NCI-H1105 treated with DMSO at 0.1 percent for 48 hours (cell line): Measurements from ENCODE around the gene DLG2.

Experiments
- DNase-seq: peaks from one replicate; lab custom pipeline; 2025; lab: John Stamatoyannopoulos, UW

The DLG2 gene

DNA sequence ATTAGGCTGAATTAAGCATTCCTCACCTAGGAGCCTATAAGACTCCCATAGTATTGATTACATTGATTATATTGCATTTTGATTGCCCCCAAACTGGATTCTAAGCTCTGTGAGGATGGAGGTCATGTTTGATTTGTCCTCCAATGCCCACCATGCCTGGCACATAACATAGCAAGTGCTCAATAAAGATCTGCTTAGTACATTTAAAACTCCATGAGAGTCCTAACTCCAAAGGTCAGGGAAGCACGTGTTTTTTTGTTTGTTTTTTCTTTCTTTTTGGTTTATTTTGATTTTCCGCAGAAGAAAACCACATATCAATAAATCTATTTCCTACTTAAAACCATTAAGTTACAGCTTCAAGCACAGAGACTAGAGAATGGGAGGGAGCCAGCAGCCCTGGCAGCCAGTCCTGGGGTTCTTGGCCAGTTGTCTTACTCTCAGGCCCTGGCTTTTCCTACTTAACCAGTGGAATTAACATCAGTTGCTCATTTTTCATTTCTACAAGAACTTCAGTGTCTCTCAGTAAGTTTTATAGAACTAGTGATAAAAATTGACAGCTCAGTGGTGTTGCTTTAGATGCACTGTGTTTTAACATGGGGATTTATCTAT is 1911.1 kb downstream of the DLG2 start:
- no peak for DNase-seq

DNA sequence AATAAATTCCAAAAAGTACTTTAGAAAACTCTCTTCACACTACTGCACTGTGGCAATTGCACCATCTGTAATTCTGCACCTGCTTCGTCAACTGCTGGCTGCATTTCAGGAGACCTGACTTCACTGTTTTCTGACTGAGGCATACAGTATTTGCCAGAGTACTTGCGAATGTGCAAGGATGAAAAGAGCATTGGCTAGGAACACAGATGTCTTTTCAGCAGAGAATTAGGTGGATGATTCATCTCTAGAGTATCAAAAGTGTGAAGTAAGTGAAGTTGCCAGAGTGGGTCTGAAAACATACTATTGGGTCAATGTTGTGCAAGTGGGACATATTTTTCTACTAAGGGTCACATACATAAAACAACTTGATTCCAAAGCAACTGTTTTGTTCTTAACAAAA is 1913.4 kb downstream of the DLG2 start:
- no peak for DNase-seq

DNA sequence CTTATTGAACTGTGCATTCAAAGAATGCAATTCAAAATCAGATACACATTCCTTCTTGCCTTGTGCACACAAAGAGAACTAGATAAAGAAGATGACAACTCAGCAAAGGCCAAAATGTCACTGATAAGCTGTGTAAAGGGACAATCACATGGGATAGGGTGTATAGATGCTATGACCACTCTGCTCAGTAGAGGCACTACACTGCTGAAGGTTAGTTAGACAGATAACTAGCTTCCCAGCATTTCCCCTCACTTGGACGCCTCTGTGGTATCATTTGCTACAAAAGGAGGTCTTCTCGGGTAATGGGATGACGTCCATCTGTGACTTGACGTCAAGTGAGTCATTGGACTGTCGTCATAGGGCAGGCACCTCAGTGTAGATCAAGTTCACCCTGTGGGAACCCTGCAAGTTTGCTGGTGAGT is 1916.0 kb downstream of the DLG2 start:
- DNase-seq: no peak

DNA sequence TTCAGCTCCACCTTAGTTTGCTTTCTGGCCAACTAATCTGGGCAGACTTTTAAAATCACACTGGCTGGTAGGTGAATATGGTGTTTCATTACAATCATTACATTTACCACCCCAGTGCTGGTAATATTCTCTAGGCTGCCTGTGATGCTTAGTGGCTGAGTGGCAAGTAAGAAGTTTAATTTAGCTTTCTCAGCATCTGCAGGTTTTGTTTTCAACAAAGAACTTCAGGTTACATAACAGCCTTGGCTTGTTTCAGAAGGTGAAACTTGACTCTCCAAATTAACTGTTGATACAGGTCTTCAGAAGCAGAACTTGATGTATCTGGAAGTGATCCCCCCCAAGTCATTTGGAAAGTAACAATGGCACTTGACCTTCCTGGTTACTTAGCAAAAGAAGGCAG is 1917.7 kb downstream of the DLG2 start:
- no peak for DNase-seq

DNA sequence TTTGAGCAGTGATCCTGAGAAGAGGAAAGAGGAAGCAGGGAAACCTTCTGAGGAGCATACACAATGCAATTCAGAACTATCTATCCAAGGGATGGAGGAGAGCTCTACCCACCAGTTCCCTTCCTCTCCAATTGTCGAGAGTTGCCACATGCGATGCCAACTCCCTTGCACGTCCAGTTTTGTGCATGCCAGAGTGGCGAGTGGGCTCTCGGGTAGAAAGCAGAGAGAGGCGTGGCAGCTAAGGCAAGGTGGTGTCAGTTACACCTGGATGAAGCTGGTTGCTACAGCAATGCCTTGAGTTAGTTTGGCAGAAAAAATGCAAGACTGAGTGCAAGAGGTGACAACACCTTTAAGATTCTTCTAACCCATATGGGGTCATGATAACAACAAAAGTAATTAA is 1920.6 kb downstream of the DLG2 start:
- DNase-seq: no peak

DNA sequence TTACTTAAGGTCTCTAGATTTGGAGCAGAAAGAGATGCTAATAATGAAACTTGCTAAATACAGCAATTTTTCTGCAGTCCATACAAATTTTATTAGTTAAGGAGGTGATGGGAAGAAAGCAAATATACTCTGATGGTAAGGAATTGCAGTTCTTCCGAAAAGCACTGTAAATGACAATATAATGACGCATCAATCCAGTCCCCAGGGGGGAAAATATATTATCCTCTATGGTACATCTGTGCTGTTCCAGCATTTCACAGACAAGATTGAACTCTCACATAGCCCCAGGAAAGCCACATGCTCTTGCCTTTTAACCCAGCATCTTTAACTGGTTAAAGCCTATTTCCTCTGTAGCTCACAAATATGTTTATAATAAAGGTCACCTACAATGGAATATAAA is 1924.3 kb downstream of the DLG2 start:
- no peak for DNase-seq

DNA sequence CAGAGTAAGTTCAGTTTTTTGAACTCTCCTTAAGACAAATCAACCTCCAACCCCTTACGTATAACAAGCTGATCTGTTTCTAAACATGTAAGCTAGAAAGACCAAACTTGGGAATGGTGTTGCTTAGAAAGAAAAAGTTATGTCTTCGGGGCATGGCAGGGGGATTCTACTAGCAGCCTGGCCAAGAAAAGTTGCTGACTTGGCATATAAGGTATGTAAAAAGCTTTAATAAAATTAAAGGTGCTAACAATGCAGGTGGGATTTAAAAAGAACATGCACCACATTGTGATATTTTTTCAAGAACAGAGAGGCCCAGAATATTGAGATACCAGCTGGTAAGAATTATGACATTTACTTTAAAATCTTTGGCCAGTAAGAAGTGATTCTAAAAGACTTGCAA is 1929.6 kb downstream of the DLG2 start:
- DNase-seq: no peak

DNA sequence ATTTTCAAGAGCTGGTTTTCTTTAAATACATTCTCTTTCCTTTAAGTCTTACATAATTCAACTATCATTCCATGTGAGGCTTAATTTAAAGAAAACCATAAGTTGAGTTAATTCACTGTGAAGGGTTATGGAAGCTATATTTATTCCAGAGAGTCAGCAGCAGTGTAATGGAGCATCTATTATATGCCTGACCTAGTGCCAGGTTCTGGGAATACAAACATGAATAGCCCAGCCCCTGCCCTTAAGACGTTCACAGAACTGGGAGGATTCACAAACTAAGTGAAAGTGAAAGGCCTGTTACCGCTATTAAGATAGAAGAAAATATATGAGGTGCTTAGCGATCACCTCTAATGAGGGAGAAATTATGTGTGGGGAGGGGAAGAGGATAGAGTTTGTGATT is 1932.1 kb downstream of the DLG2 start:
- no peak for DNase-seq

DNA sequence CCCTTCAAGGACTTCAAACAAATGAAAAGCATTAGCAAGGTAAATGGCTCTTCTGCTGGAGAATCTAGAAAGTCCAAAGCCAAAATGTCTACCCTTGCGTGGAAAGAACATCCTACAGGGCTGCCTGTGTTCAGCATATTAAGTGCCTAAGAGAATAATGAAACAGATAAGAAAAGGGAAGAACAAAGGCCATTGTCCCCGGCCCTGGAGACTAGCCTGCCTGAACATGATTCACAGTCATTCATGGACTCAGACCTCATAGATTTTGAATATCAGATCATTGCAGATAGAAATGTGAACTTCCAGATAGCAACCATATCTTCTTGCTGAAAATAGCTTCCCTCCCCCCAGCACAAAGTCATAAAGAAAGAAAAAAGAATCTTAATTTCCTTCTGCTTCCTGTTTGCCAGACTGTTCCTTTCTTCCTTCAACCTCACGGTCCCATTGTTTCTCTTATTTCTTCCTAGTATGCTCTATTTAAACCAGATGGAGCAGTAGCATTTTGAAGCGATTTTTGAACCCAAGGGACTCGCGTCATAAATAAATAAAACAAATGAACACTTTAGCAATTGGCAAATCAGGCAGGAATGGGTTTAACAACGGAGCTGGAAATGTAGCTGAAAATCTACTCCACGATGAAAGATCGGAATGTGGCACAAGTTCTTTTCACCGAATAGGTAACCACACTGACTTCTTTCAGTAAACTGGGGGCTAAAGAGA is 1932.8 kb downstream of the DLG2 start:
- DNase-seq: no peak

DNA sequence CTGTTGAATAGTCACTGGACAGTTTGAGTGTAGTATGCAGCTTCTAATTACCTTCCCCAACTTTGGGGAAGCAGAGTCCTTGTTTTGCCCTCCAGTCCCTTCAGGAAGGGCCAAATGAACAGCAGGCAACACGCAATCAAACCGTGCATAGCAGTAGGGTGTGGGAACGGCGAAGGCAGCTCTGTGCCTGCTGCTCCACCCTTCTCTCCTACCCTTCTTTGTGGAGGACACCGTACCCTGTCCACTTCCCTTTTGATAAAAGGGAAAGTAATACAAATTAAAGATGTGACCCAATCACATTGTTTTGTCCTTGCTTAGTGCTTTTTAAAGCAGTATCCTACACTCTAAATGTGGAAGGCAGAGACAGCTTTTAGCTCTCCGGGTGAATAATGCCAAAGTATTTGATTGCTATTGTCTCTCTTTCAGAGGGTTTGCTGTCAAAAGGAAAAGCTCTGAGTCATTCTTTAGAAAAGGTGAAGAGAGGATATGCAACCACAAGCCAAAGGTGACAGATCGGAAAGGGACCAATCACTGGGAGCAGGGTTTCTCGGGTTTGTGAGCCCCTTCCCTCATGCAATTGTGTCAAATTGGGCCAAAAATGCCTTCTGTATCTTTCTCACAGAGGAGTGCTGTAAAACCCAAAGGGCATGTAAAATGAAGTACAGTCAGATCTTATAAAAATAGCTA is 1933.7 kb downstream of the DLG2 start:
- DNase-seq: no peak

DNA sequence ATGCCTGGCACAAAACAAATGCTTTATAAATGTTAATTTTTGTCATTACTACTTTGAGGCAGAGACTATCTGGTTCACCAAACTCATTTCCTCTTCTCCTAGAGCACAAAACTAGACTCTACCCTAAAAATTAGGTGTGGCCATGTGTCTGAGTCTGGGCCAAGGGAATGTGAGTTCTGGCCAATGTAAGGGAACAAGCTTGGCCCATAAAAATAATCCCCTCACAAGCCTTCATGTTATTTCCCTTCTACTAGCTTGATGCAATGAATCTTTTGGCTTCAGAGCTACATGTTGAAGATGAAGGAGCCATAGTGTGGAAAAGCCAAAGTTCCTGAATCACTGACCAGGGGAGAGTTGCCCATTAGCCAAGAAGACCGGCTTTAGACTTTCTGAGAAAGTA is 1934.5 kb downstream of the DLG2 start:
- DNase-seq: no peak

DNA sequence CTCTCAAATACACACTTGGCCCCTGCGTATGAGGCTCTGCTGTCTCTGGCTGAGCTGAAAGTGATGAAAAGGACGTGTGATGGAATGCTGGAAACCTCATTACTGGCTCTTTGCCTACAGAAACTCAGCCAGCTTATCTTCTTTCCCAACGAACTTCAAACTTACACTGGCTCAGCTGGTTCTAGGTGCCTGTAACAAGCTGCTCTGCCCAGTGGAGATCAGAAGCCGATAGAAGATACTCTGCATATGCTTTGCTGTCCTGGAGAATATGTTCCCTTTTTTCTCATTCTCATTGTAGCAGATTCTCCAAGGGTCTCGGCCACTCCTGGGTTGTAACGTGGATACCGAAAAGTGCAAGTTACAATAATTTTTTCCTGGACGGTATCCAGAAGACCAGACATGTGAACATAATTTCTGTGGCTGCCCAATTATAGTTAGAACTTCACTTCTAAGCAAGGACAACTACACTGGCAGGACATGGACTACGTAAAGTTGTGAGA is 1935.6 kb downstream of the DLG2 start:
- no peak for DNase-seq

DNA sequence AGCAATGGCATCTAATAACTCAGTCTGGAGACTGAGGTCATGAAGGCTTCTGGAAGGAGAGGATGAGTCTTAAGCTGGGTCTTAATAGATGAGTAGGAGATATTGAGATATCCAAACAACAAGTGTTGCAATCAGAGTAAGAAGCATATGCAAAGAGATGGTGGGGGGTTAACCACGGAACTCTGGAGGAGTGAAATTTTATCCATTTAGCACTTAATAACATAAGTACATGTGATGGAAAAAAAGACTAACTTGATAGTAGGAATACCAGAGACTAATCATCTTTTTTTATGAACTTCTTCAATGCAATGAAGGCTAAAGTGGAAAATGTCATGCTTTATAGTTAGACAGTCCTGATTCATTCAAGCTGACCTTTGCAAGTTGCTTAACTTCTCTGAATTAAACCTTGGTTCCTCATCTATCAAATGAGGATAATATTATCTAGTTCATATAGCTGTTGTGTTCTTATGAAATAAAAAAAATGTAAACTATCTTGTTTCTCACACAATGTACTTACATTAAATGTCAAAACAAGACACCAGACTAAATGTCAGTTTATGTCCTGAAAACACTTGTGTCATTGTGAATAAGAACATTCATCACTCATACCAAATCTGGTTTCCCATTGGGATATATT is 1937.9 kb downstream of the DLG2 start:
- DNase-seq: no peak

DNA sequence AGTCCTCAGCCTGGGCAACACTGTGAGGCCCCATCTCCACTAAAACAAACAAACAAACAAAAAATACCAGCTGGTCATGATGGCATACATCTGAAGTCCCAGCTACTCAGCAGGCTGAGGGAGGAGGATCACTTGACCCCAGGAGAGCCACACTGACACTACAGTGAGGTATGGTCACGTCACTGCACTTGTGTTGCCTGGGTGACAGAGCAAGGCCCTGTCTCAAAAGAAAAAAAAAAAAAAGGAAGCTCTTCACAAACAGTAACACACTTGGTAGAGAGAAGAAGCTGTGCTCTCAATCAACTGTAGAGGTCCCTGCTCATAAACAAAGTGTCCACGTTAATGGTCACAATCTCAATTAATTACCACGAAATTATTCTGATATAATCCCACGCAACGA is 1939.4 kb downstream of the DLG2 start:
- no peak for DNase-seq

DNA sequence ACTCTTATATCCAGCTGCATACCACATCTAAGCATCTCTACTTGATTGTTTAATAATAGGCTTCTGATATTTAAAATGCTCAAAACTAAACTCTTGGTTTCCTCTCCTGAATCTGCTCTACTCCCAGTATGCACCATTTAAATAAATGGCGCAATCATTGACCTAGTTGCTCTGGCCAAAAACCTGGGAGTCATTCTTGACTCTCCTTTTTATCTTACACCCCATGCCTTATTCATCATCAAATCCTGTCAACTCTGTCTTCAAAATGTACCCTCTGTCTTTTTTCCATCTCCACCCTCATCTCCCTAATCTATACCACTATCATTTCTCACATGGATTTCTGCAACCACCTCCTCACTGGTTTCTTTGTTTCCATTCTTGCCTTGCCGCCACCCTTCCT is 1941.4 kb downstream of the DLG2 start:
- no peak for DNase-seq

DNA sequence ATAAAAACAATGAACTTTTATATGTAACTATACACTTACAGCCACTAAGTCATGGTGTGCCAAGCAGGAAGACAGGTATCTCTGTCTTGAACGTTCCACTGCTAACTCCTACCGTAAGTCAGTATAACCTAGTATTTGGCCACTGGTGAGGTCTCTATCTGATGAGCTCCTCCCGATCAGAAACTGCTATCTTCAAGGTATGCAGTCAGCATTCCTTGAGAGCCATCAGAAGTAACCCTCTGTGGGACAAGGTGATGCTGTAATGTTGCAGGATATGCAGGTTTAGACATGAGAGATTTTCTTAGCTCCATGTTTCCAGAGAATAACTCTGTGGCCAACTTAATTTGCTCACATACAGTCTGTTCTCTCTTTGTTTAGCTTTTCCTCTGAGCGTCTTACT is 1943.1 kb downstream of the DLG2 start:
- no peak for DNase-seq

DNA sequence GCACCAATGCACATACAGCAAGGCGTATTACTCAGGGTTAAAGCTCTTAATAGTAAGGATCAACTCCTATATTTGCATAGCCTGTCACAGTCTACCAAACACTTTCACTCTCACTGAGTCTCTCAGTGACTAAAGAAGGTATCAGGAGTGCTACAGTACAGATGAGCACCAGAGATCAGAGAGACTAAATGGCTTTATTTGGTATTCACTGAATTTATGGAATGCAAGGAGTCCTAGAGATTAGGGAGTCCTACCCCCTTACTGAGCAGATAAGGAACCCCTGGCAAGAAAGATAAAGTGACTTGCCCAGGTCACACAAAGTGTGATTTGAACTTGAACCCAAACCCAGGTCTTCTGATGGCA is 1944.6 kb downstream of the DLG2 start:
- DNase-seq: no peak

DNA sequence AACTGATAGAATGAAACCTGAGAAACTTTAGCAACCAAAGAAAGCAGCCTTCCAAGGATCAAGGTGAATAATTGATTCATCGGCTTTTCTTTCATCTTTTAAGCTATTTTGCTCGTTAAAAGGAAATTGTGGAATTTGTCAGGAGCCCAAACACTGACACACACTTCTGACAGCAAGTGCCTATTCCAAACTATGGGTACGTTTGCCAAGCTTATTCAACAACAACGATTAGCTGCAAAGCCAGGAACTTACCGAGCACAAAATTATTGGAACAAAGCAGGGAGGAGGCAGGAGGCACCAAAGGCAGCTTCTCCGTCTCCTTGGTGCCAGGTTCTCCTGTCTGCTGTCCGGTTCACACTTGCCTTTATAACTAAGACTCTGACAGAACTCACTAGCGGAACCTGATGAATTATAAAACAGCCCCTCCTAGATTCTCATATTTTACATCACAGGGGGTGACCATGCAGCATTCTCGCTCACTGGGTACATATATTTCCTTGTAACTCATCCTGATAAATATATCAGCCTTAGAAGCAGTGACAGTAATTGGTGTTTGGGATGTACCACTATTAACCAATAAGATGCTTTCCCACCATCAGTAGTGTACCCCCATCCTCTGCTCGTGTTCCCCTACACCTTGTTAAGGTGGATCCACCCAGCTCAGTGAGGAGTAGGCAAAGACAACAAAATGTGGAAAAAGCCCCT is 1945.1 kb downstream of the DLG2 start:
- peak; percentile 48 for DNase-seq

DNA sequence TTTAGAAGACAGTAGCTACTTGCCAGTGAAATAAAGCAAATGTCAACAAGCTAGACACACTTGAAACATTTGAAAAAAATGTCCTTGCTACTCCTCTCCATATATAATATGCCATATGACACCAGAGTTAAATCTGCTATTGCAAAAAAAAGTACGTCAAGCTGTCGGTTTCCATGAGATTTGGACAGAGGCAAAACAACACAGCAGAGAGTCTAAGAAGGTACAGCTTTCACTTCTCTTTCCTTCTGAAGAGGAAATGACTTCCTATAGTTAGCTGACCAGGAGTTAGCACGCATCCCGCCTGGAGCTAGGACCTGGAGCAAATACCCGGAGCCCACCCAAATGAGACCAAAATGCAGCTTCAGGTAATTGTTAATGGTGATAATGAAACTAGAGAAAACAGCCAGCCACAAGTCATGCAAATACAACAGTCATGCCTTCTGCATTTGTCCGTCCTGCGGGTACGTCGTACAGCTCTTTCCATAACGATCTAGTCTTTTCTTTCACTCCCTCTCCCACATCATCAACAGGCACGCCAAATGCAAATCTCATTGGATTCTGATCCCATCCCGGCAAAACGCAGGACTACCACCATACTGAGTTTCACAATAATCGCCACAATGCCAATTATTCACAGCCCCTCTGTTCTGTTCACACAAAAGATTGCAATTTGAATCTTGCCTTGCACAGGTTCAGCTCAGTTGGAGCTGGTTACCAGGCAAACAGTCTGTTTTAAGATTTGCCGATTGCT is 1945.9 kb downstream of the DLG2 start:
- DNase-seq: peak; percentile 77

DNA sequence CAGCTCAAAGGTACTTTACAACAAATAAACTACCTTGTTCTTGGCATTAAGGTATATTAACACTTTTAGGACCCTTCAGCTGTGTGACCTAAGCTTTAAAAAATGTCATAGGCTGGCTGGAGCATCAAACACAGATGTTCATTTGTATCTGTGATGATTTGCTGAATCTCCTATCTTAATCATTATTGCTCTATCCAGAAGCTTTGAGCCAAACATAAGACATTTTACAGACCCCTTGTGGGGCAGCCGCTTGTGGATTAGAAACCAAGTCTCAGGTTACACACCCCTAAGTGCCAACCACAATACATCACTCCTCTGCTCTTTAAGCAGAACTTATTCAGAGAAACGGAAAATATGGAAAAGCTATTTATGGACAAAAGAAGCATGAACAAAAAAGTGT is 1946.8 kb downstream of the DLG2 start:
- peak; percentile 83 for DNase-seq

DNA sequence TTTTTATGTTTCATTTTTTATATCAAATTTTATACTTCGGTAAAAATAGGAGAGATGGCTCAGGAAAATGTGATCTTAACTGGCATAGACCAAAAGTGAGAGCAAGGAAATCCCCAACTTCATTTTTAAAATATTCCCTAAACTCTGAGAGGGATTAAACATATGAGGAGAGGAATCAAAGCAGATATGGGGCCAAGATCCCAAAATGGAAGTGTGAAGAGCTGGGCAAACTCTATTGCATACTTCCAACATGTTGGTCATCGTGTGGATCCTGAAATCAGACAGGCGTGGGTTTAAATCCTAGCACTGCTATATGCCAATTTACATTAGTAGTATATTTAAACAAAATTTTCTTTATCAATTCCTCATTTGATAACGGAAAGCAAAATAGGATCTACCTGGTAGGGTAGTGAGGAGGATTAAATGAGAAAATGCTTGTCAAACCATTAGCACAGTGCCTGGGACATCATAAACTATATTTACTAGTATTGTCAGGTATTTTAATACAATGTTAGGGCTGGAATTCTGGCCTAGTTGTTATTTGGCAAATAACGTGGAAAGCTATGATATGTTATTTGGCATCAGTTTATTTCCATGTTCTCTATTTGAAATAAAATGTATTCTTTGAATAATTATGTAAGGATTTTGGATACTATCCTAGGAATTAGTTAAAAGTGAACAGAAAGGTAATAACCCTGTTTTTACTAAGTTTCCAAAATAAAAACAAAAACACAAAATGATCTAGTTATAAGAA is 1948.1 kb downstream of the DLG2 start:
- DNase-seq: no peak
